RPMI7951 (cell line): ENCODE results near the gene GID8. TPM values are rescaled to one million over a fixed set of nuclear protein-coding genes. Genes with fewer than 3 reads are reported as not detected.

Experiments used
- DNase-seq: peaks from one replicate; pipeline ENCODE4 v3.0.0-alpha.2; 2012; ENCODE audit warnings: low read depth
- total RNA-seq: library from RNA; depleted of rRNA; stranded (reverse); fragments of >200 nt; shearing (Covaris generic); gene quantifications from 2 replicates; pipeline ENCODE4 v1.2.3, GENCODE V29; 2014; rRNA removed

GID8 gene
- total RNA-seq, 1 experiment from 2014 or later, result 25.4 TPM

GRCh38 chr20:62984666-62985443 lies 46.9 kb downstream of the GID8 start:
- DNase-seq, result no peak

- no peak for DNase-seq
Observed at GRCh38 chr20:62985444-62985778, 47.5 kb downstream of the GID8 start.

- DNase-seq, result no peak
Observed at GRCh38 chr20:62986257-62986800, 48.4 kb downstream of the GID8 start.

GRCh38 chr20:62987114-62987513 lies 49.2 kb downstream of the GID8 start:
- DNase-seq, result no peak

- DNase-seq, result no peak
Observed at GRCh38 chr20:62989201-62989601, 51.3 kb downstream of the GID8 start.

- no peak for DNase-seq
Observed at GRCh38 chr20:62990306-62990825, 52.4 kb downstream of the GID8 start.

GRCh38 chr20:62991196-62991807 lies 53.4 kb downstream of the GID8 start:
- DNase-seq, result no peak

GRCh38 chr20:62991863-62992262 lies 53.9 kb downstream of the GID8 start:
- DNase-seq, result no peak

- DNase-seq, result no peak
Observed at GRCh38 chr20:62993856-62994494, 56.0 kb downstream of the GID8 start.

- DNase-seq, result no peak
Observed at GRCh38 chr20:62994869-62995281, 56.9 kb downstream of the GID8 start.

GRCh38 chr20:62995481-62995880 lies 57.5 kb downstream of the GID8 start:
- DNase-seq, result no peak

- DNase-seq, result no peak
Observed at GRCh38 chr20:62995898-62996595, 58.1 kb downstream of the GID8 start.

GRCh38 chr20:62996596-62996982 lies 58.6 kb downstream of the GID8 start:
- no peak for DNase-seq

GRCh38 chr20:62997417-62998035 lies 59.6 kb downstream of the GID8 start:
- DNase-seq, result no peak

Other genes with a start within 250 kb of the GID8 start
- gene NTSR1, start 229.3 kb upstream of the GID8 start, total RNA-seq, result 15.0 and 19.7 TPM in 2 replicates
- gene MRGBP, start 141.7 kb upstream of the GID8 start, total RNA-seq, result 44.7 and 58.5 TPM in 2 replicates
- gene OGFR, start 133.3 kb upstream of the GID8 start, total RNA-seq, result 47.6 and 73.5 TPM in 2 replicates
- gene COL9A3, start 121.1 kb upstream of the GID8 start, total RNA-seq, result 4.1 and 5.9 TPM in 2 replicates
- 13.7 and 16.2 TPM in 2 replicates for gene TCFL5, start 76.3 kb upstream of the GID8 start, total RNA-seq
- gene DIDO1, start 11.6 kb upstream of the GID8 start, total RNA-seq, result 30.0 and 32.1 TPM in 2 replicates
- 4.8 and 6.3 TPM in 2 replicates for gene SLC17A9, start 14.6 kb downstream of the GID8 start, total RNA-seq
- not detected in 2 replicates for gene BHLHE23, start 68.8 kb downstream of the GID8 start, total RNA-seq